K562 (cell line): ENCODE results near the gene HEXIM2. TPM values are rescaled to one million over a fixed set of nuclear protein-coding genes. Genes with fewer than 3 reads are reported as not detected.

Source experiments
- ATAC-seq: fragments of 200-7000 bp; cut with Tn5 transposase; 3 replicates; pipeline ENCODE4 v1.9.1; 2020; ENCODE audit warnings: moderate library complexity
- BruUV-seq: library from RNA; stranded (reverse); fragments of 400-500 nt; replicated peaks from 2 replicates; lab custom pipeline; 2021; lab: Mats Ljungman, UMichigan
- CTCF ChIA-PET: fragments of 300-600 bp; formaldehyde crosslinking; extraction: SDS; loops from one replicate; lab custom pipeline; 2021; ENCODE audit warnings: low intra/inter-chr PET ratio; lab: Yijun Ruan, JAX
- POLR2A ChIA-PET: fragments of 300-600, 350-650 bp; sonication (Branson Sonifier 250); formaldehyde crosslinking; extraction: SDS; loops from one replicate; lab custom pipeline; 2021; ENCODE audit warnings: antibody characterized with exemption, inconsistent platforms; lab: Yijun Ruan, JAX
- DNase-seq, 4 experiments: peaks; one replicate each; pipeline versions ENCODE4 v3.0.0 to v3.0.0-alpha.2; 2011 to 2018; ENCODE audit warnings: low spot score in 3 of 4, mixed read lengths in 3 of 4; ENCODE audit errors: extremely low read depth in 1 of 4
- FAIRE-seq: peaks from 2 replicates; lab custom pipeline; 2011; peaks lifted over from hg19 to GRCh38; lab: Jason Lieb, UNC
- H2AFZ ChIP-seq: 2 replicates; pipeline ENCODE4 v1.6.0; 2011; ENCODE audit warnings: low read depth, low read length, control low read depth, inconsistent platforms
- H3K27ac ChIP-seq: fragments of 200-600 bp; 3 replicates; pipeline ENCODE4 v1.8.0; 2011; ENCODE audit warnings: low read depth, mild to moderate bottlenecking, control low read depth, inconsistent platforms, low read length, moderate library complexity, mixed read lengths; ENCODE audit errors: extremely low read depth
- H3K27me3 ChIP-seq, 2 experiments: fragments of 300-600 bp in 1 of 2; 2 replicates in 1 of 2; 3 replicates in 1 of 2; pipeline versions ENCODE4 v1.6.0 to v1.8.0; 2011; ENCODE audit warnings: inconsistent platforms in 2 of 2, low read length in 2 of 2, mild to moderate bottlenecking in 1 of 2, mixed read lengths in 1 of 2, moderate library complexity in 1 of 2; ENCODE audit not compliant: control insufficient read depth in 2 of 2, insufficient read depth in 2 of 2
- H3K36me3 ChIP-seq: fragments of 300-600 bp; 3 replicates; pipeline ENCODE4 v1.8.0; 2011; ENCODE audit warnings: mild to moderate bottlenecking, low read length, inconsistent platforms; ENCODE audit not compliant: control insufficient read depth, insufficient read depth
- H3K4me1 ChIP-seq, 2 experiments: fragments of 200-600 bp in 1 of 2; replicated peaks in 1 of 2; 2 replicates in 1 of 2; 3 replicates in 1 of 2; pipeline versions ENCODE4 v1.5.1 to v1.8.0; 2011; ENCODE audit warnings: inconsistent platforms in 2 of 2, low read length in 2 of 2, mild to moderate bottlenecking in 1 of 2, mixed read lengths in 1 of 2, moderate library complexity in 1 of 2; ENCODE audit not compliant: control insufficient read depth in 2 of 2, insufficient read depth in 2 of 2
- H3K4me2 ChIP-seq: 2 replicates; pipeline ENCODE4 v1.6.1; 2011; ENCODE audit warnings: low read length, control low read depth, inconsistent platforms, mixed read lengths; ENCODE audit not compliant: insufficient read depth
- H3K4me3 ChIP-seq: fragments of 200-600 bp; sonication (generic), shearing (Covaris generic); 2 replicates; pipeline ENCODE4 v1.5.1; 2016; ENCODE audit warnings: control low read depth, inconsistent platforms
- H3K79me2 ChIP-seq: fragments of 200-600 bp; 3 replicates; pipeline ENCODE4 v1.8.0; 2011; ENCODE audit warnings: low read length, inconsistent platforms; ENCODE audit not compliant: control insufficient read depth, insufficient read depth
- H3K9ac ChIP-seq, 2 experiments: 2 replicates each; pipeline versions ENCODE4 v1.6.0 to v1.6.1; 2011; ENCODE audit warnings: low read depth in 2 of 2, low read length in 2 of 2, control low read depth in 1 of 2, inconsistent platforms in 1 of 2, mild to moderate bottlenecking in 1 of 2, mixed read lengths in 1 of 2; ENCODE audit not compliant: insufficient read depth in 1 of 2
- H3K9me1 ChIP-seq: one replicate; pipeline ENCODE4 v1.6.0; 2011; ENCODE audit warnings: inconsistent platforms, mild to moderate bottlenecking, low read length, moderate library complexity; ENCODE audit not compliant: control insufficient read depth, insufficient read depth
- H3K9me3 ChIP-seq: replicated peaks from 2 replicates; pipeline ENCODE4 v1.5.1; 2011; ENCODE audit warnings: low read depth, low read length, inconsistent platforms; ENCODE audit not compliant: control insufficient read depth, insufficient read depth
- H4K20me1 ChIP-seq: replicated peaks from 2 replicates; pipeline ENCODE4 v1.6.1; 2011; ENCODE audit warnings: low read length, inconsistent platforms, mixed read lengths; ENCODE audit not compliant: control insufficient read depth, insufficient read depth
- ARID4B ChIP-seq: sonication (generic); formaldehyde crosslinking; IDR thresholded peaks from 2 replicates; pipeline ENCODE4 v1.8.0; 2022; ENCODE audit warnings: mild to moderate bottlenecking, missing genetic modification reagents
- CTBP1 ChIP-seq: fragments of 450-650 bp; IDR thresholded peaks from 2 replicates; pipeline ENCODE4 v1.6.1; 2016; ENCODE audit warnings: borderline replicate concordance
- FOXM1 ChIP-seq, 2 experiments: fragments of 450-650 bp in 1 of 2; sonication (generic) in 1 of 2; formaldehyde crosslinking in 1 of 2; IDR thresholded peaks; 2 replicates each; pipeline versions ENCODE4 v1.6.1 to v1.9.0; 2017 to 2022; ENCODE audit warnings: low read depth in 2 of 2, mild to moderate bottlenecking in 2 of 2, missing genetic modification reagents in 1 of 2, moderate library complexity in 1 of 2
- KLF10 ChIP-seq: fragments of 250-450 bp; sonication (Bioruptor Pico); IDR thresholded peaks from 2 replicates; pipeline ENCODE4 v1.6.1; 2021; ENCODE audit warnings: matching md5 sums
- LEF1 ChIP-seq: fragments of 450-650 bp; IDR thresholded peaks from 2 replicates; pipeline ENCODE4 v1.6.1; 2016; ENCODE audit warnings: mild to moderate bottlenecking
- SP1 ChIP-seq: sonication (generic); formaldehyde crosslinking; IDR thresholded peaks from 2 replicates; pipeline ENCODE4 v1.8.1; 2022; ENCODE audit warnings: mild to moderate bottlenecking, missing genetic modification reagents
- ZBTB11 ChIP-seq, 3 experiments: fragments of 200-800 bp in 1 of 3; fragments of 250-450 bp in 1 of 3; fragments of 450-650 bp in 1 of 3; sonication (Bioruptor Pico) in 1 of 3; sonication (Bioruptor generic) in 1 of 3; formaldehyde crosslinking in 1 of 3; IDR thresholded peaks; 2 replicates each; pipeline versions ENCODE4 v1.6.1 to v1.8.0; 2016 to 2022; ENCODE audit warnings: mild to moderate bottlenecking in 2 of 3, missing genetic modification characterization in 2 of 3, missing compliant biosample characterization in 1 of 3, moderate library complexity in 1 of 3
- WGBS: fragments of 100-300 bp; shearing (Covaris generic); methylation state at CpG from one replicate; pipeline ENCODE4 v1.1.6; 2016; ENCODE audit warnings: low coverage, mixed read lengths; ENCODE audit not compliant: insufficient coverage; ENCODE audit errors: missing lambda C conversion rate; 5-methylcytosine and 5-hydroxymethylcytosine counted together
- in situ Hi-C: fragments of 300-500 bp; cut with MboI; formaldehyde crosslinking; loops from 4 replicates; pipeline ENCODE4 v1.15.0; 2018; ENCODE audit warnings: inconsistent platforms, mixed read lengths
- intact Hi-C: fragments of 100-400 bp; cut with micrococcal nuclease; formaldehyde crosslinking; loops from 2 replicates; pipeline ENCODE4 v1.14.2; 2022
- polyA plus RNA-seq, 8 experiments: library from polyadenylated mRNA; depleted of rRNA in 4 of 8; stranded (reverse) in 5 of 8; unstranded in 3 of 8; fragments of >200 nt; fragmentation: Nextera tagmentation in 2 of 8; fragmentation: Illumina TruSeq in 1 of 8; extraction: Ambion mirVana in 2 of 8; extraction: Trizol in 1 of 8; gene quantifications; 2 replicates each; pipeline versions ENCODE4 v1.2.1 to v1.2.3, GENCODE V29; 2011 to 2014; ENCODE audit warnings: inconsistent platforms in 1 of 8, missing spikeins in 1 of 8
- total RNA-seq, 7 experiments: library from RNA; depleted of rRNA in 6 of 7; stranded (reverse); fragments of >200 nt in 6 of 7; fragmentation: Illumina TruSeq in 2 of 7; extraction: Trizol in 2 of 7; gene quantifications; 2 replicates each; pipeline versions ENCODE4 v1.2.1 to v1.2.3, GENCODE V29; 2011 to 2021; ENCODE audit warnings: low replicate concordance in 1 of 7

The HEXIM2 gene
- total and polyA plus RNA-seq, 9 of the 15 experiments (the other 6 are each of a cell fraction or from before 2014, with no cell fraction given), result 0.69 to 3.4 (median 1.1) TPM; not detected in 2

- TF ChIP-seq ZBTB11 (CRISPR knock-in tag; IDR thresholded peaks at IDR 0.05) (no peak), KLF10 (CRISPR knock-in tag) (no peak)
These were observed 481 bp downstream of the HEXIM2 start (continued) for GRCh38 chr17:45162025-45162687.

GRCh38 chr17:45164734-45165269 lies 3.1 kb downstream of the HEXIM2 start:
- ATAC-seq (no peak), FAIRE-seq (no peak), DNase-seq (no peak)
- no peaks in the 10 kb centered on the region for H3K9me3 ChIP-seq
- H3K4me1 ChIP-seq, result peaks cover 17 to 31% of the 10 kb centered on the region in 2 experiments; a peak in 4 of 5 replicates
- POLR2A ChIA-PET, result interaction anchor here (0.8 to 9.6 kb wide), 3 partner anchors 10 to 17 kb away, joined by 3 to 497 read pairs (median 3); partner anchors contain the start of gene HEXIM1
- no TSS peak for BruUV-seq
- peak overlapping the region in 1 of 2 experiments; percentile 69; a peak in 2 of 4 replicates for H3K9ac ChIP-seq
- no peaks in the 10 kb centered on the region for H3K27me3 ChIP-seq
- no peaks in the 10 kb centered on the region for H4K20me1 ChIP-seq
- CTCF ChIA-PET, result no interaction called here
- H3K79me2 ChIP-seq, result peaks cover 15% of the 10 kb centered on the region
- H3K4me2 ChIP-seq, result peak overlapping the region; percentile 37
- intact Hi-C loops, result no loop called here
- in situ Hi-C loops, result no loop called here
- H3K4me3 ChIP-seq, result no peak overlapping the region
- no peaks in the 10 kb centered on the region for H3K9me1 ChIP-seq
- TF ChIP-seq CTBP1, result peak; percentile 0; the same call in 1 of the 2 replicates
- 0 out of 2 replicates have a peak, but pooled peaks have one; percentile 2 for TF ChIP-seq SP1 (CRISPR knock-in tag)
- 0 out of 2 replicates have a peak, but pooled peaks have one; percentile 41 for TF ChIP-seq ARID4B (CRISPR knock-in tag)
- no peak for TF ChIP-seq FOXM1 (IDR thresholded peaks at IDR 0.05; ENCODE audit: low read depth)
- 0 out of 2 replicates have a peak, but pooled peaks have one; percentile 41 for TF ChIP-seq FOXM1 (CRISPR knock-in tag; IDR thresholded peaks at IDR 0.05; ENCODE audit: low read depth)
- TF ChIP-seq LEF1, result no peak
- TF ChIP-seq, all 486 proteins: peak for 4
- WGBS, result 41% methylated on average over 7 of the region's 7 CpGs
- peaks cover 3% of the 10 kb centered on the region; the same call in 1 of the 3 replicates for H3K36me3 ChIP-seq
- H2AFZ ChIP-seq, result peak overlapping the region; percentile 5; the same call in 1 of the 2 replicates
- H3K27ac ChIP-seq, result no peak overlapping the region
